Fibroblast of mammary gland (primary cell): ENCODE measurements around the gene SIGLEC14.

Experiments used
- DNase-seq: peaks from one replicate; pipeline ENCODE4 v3.0.0-alpha.2; 2010; ENCODE audit warnings: low read depth
- H3K4me3 ChIP-seq: 2 replicates; pipeline ENCODE4 v1.5.1; 2011; ENCODE audit warnings: low read depth, mild to moderate bottlenecking, low read length, moderate library complexity; ENCODE audit not compliant: control insufficient read depth
- TF ChIP-seq, protein P1 (sequence below): conservative IDR thresholded peaks from 2 replicates; pipeline ENCODE4 v1.5.1; 2011; ENCODE audit warnings: low read depth, low read length, inconsistent platforms; ENCODE audit not compliant: control insufficient read depth, insufficient read depth

The SIGLEC14 gene

GRCh38 chr19:51652266-51652665 lies 5.6 kb upstream of the SIGLEC14 start:
- TF ChIP-seq, protein P1, sequence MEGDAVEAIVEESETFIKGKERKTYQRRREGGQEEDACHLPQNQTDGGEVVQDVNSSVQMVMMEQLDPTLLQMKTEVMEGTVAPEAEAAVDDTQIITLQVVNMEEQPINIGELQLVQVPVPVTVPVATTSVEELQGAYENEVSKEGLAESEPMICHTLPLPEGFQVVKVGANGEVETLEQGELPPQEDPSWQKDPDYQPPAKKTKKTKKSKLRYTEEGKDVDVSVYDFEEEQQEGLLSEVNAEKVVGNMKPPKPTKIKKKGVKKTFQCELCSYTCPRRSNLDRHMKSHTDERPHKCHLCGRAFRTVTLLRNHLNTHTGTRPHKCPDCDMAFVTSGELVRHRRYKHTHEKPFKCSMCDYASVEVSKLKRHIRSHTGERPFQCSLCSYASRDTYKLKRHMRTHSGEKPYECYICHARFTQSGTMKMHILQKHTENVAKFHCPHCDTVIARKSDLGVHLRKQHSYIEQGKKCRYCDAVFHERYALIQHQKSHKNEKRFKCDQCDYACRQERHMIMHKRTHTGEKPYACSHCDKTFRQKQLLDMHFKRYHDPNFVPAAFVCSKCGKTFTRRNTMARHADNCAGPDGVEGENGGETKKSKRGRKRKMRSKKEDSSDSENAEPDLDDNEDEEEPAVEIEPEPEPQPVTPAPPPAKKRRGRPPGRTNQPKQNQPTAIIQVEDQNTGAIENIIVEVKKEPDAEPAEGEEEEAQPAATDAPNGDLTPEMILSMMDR: no peak
- DNase-seq: no peak
- no peak overlapping the region for H3K4me3 ChIP-seq

- TF ChIP-seq, protein P1: no peak
Measured at GRCh38 chr19:51651216-51651846, 4.7 kb upstream of the SIGLEC14 start.

DNA sequence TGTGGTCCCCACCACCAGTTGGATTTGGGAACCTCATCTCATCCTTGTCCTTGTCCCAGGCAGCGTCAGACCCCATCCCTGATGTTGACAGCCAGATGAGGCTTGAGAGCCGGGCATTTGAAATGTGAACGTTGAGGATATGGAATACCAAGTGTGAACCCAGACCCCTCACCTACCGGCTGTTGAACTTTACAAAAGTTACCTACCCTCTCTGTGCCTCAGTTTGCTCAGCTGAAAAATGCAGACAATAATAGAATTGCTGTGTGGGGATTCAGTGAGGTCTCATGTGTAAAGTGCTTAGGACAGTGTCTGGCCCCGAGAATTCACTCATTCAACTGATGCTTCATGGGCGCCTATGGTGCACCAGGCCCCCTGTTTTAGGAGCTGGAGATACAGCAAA lies 693 bp upstream of the SIGLEC14 start:
- DNase-seq: no peak
- TF ChIP-seq, protein P1: no peak
- H3K4me3 ChIP-seq: no peak overlapping the region

More at GRCh38 chr19:51651216-51651846, 4.7 kb upstream of the SIGLEC14 start:
- H3K4me3 ChIP-seq: no peak overlapping the region
- no peak for DNase-seq

- no peak for DNase-seq
- TF ChIP-seq, protein P1: no peak
- no peak overlapping the region for H3K4me3 ChIP-seq
Measured at GRCh38 chr19:51644636-51645271, 1.9 kb downstream of the SIGLEC14 start.

GRCh38 chr19:51641648-51642047 lies 5.0 kb downstream of the SIGLEC14 start:
- no peak overlapping the region for H3K4me3 ChIP-seq
- DNase-seq: no peak
- TF ChIP-seq, protein P1: no peak

- H3K4me3 ChIP-seq: no peak overlapping the region
- DNase-seq: no peak
- TF ChIP-seq, protein P1: no peak
Measured at GRCh38 chr19:51640386-51640785, 6.2 kb downstream of the SIGLEC14 start.

DNA sequence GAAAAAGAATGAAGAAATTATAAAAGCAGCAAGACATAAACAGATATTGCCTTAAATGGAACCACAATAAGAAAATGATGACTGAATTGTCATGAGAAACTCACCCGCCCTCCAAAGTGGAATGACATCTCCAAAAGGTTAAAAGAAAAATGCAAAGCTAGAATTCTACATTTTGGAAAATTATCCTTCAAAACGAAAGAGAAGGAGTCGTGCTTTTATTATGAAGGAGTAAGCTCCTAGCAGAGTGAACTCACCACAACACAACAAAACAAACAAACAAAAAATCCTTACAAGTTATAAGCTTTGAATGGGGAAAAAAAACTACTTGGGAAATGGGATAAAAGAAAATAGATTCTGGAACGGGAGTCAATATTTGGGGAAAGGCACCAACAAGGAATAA lies 6.7 kb downstream of the SIGLEC14 start:
- TF ChIP-seq, protein P1: no peak
- H3K4me3 ChIP-seq: no peak overlapping the region
- no peak for DNase-seq
